HL-60 (cell line): ENCODE measurements around the gene ULK1.
"Not testable (repeated sequence)": the region's sequence is repeated elsewhere in the genome, so short reads cannot be mapped to it uniquely, and the experiment has no call there.

ENCODE experiments used
- DNase-seq, 2 experiments: peaks; one replicate each; pipeline ENCODE4 v3.0.0-alpha.2; 2010 to 2020; ENCODE audit warnings: low read depth in 1 of 2, low spot score in 1 of 2
- H3K27ac ChIP-seq: fragments of 250-450 bp; sonication (Bioruptor Pico); replicated peaks from 2 replicates; pipeline ENCODE4 v1.5.1; 2020; ENCODE audit warnings: mild to moderate bottlenecking, moderate library complexity
- H3K27me3 ChIP-seq: fragments of 250-450 bp; sonication (Bioruptor Pico); 2 replicates; pipeline ENCODE4 v1.5.1; 2021; ENCODE audit warnings: mild to moderate bottlenecking, moderate library complexity; ENCODE audit not compliant: insufficient read depth, poor library complexity, severe bottlenecking
- H3K4me3 ChIP-seq: replicated peaks from 2 replicates; pipeline ENCODE4 v1.5.1; 2011; ENCODE audit warnings: mild to moderate bottlenecking, control low read depth, low read length; ENCODE audit not compliant: insufficient read depth
- GABPA ChIP-seq: IDR thresholded peaks from 2 replicates; pipeline ENCODE4 v1.6.1; 2012; ENCODE audit warnings: low read depth
- POLR2AphosphoS5 ChIP-seq: IDR thresholded peaks from 2 replicates; pipeline ENCODE4 v1.6.1; 2012; ENCODE audit warnings: low read depth
- SPI1 ChIP-seq: IDR thresholded peaks from 2 replicates; pipeline ENCODE4 v1.6.1; 2012; ENCODE audit warnings: low read depth, mild to moderate bottlenecking, borderline replicate concordance
- TF ChIP-seq, protein P1 (sequence below): IDR thresholded peaks from one replicate; pipeline ENCODE4 v1.5.1; 2011; ENCODE audit warnings: low read length, control low read depth, inconsistent platforms; ENCODE audit not compliant: insufficient read depth
- TF ChIP-seq, protein P2 (sequence below): IDR thresholded peaks from 2 replicates; pipeline ENCODE4 v1.6.1; 2012; ENCODE audit warnings: low read depth; ENCODE audit not compliant: insufficient replicate concordance

ULK1 gene

DNA sequence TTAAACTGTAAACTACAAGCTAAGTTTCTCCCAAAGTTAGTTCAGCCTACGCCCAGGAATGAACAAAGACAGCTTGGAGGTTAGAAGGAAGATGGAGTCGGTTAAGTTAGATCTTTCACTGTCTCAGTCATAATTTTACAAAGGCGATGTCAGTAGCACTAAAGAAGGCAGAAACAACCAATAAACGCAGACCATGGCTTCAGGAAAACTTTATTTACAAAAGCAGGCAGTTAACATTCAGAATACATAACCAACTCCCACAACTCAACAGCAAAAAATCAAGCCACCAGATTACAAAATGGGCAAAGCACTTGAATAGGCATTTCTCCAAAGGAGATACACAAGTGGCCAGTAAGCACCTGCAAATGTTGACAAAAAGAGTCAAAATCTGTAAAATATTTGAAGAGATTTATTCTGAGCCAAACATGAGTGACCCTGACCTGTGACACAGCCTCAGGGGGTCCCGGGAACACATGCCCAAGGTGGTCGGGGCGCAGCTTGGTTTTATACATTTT lies 8.8 kb upstream of the ULK1 start:
- H3K27me3 ChIP-seq: no peaks in the 10 kb centered on the region

DNA sequence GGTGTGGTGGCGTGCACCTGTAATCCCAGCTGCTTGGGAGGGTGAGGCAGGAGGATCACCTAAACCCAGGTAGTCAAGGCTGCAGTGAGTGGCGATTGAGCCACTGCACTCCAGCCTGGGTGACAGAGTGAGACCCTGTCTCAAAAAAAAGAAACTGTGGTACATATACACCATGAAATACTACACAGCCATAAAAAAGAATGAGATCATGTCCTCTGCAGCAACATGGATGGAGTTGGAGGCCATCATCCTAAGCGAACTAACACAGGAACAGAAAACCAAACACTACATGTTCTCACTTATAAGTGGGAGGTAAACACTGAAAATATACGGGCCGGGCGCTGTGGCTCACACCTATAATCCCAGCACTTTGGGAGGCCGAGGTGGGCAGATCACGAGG lies 2.7 kb upstream of the ULK1 start:
- not testable (repeated sequence) for H3K4me3 ChIP-seq, H3K27ac ChIP-seq, H3K27me3 ChIP-seq, DNase-seq

More for the DNA sequence above, 8.8 kb upstream of the ULK1 start:
- no peak for DNase-seq
- Histone ChIP-seq H3K4me3 (no peak overlapping the region), H3K27ac (no peak overlapping the region)
- TF ChIP-seq, protein P1, sequence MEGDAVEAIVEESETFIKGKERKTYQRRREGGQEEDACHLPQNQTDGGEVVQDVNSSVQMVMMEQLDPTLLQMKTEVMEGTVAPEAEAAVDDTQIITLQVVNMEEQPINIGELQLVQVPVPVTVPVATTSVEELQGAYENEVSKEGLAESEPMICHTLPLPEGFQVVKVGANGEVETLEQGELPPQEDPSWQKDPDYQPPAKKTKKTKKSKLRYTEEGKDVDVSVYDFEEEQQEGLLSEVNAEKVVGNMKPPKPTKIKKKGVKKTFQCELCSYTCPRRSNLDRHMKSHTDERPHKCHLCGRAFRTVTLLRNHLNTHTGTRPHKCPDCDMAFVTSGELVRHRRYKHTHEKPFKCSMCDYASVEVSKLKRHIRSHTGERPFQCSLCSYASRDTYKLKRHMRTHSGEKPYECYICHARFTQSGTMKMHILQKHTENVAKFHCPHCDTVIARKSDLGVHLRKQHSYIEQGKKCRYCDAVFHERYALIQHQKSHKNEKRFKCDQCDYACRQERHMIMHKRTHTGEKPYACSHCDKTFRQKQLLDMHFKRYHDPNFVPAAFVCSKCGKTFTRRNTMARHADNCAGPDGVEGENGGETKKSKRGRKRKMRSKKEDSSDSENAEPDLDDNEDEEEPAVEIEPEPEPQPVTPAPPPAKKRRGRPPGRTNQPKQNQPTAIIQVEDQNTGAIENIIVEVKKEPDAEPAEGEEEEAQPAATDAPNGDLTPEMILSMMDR: no peak
- TF ChIP-seq, protein P2, sequence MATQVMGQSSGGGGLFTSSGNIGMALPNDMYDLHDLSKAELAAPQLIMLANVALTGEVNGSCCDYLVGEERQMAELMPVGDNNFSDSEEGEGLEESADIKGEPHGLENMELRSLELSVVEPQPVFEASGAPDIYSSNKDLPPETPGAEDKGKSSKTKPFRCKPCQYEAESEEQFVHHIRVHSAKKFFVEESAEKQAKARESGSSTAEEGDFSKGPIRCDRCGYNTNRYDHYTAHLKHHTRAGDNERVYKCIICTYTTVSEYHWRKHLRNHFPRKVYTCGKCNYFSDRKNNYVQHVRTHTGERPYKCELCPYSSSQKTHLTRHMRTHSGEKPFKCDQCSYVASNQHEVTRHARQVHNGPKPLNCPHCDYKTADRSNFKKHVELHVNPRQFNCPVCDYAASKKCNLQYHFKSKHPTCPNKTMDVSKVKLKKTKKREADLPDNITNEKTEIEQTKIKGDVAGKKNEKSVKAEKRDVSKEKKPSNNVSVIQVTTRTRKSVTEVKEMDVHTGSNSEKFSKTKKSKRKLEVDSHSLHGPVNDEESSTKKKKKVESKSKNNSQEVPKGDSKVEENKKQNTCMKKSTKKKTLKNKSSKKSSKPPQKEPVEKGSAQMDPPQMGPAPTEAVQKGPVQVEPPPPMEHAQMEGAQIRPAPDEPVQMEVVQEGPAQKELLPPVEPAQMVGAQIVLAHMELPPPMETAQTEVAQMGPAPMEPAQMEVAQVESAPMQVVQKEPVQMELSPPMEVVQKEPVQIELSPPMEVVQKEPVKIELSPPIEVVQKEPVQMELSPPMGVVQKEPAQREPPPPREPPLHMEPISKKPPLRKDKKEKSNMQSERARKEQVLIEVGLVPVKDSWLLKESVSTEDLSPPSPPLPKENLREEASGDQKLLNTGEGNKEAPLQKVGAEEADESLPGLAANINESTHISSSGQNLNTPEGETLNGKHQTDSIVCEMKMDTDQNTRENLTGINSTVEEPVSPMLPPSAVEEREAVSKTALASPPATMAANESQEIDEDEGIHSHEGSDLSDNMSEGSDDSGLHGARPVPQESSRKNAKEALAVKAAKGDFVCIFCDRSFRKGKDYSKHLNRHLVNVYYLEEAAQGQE: no peak
- TF ChIP-seq POLR2AphosphoS5: no peak
- TF ChIP-seq GABPA: no peak
- no peak for TF ChIP-seq SPI1

DNA sequence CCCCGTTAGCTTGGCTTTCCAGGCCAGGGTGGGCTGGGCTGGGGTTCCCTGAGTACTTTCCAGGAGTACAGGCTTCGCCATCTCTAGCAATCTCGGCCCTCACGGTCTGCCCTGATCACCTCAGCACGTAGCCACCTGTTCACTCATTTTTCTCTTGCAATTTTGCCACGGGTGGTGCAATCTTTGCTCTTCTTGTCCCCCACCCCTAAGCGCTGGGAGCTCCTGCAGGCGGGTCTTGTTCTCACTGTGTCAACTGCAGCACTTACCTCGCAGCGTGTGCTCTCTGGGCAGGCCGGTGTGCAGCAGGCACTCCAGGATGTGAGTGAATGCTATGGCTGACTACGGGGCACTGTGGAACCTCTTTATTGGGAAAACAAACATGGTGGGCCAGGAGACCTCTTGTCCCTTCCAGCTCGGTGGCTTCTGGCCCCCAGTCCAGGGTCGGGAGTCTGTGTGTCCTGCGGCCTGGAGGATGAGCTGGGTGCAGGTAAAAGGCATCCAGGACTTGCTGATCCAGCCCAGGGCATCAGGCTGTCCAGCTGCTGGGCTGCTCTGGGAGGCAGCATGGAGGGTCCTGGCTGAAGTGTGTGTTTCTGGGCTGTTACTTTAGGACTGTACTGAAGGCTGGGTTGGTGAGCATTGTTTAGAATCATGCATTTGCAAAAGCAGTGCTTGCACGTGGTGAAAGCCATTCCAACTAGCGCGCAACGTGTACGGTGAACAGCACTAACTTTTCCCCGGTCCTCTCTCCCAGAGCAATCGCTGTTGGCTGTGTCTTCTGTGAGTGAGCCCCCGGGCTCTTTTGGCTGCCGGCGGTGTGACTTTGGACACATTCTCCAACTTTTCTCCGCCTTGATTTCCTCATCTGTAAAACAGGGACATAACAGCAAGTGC lies 1.5 kb upstream of the ULK1 start:
- no peak for DNase-seq
- H3K27me3 ChIP-seq: no peaks in the 10 kb centered on the region
- H3K4me3 ChIP-seq: no peak overlapping the region
- no peak overlapping the region for H3K27ac ChIP-seq
- no peak for TF ChIP-seq GABPA

DNA sequence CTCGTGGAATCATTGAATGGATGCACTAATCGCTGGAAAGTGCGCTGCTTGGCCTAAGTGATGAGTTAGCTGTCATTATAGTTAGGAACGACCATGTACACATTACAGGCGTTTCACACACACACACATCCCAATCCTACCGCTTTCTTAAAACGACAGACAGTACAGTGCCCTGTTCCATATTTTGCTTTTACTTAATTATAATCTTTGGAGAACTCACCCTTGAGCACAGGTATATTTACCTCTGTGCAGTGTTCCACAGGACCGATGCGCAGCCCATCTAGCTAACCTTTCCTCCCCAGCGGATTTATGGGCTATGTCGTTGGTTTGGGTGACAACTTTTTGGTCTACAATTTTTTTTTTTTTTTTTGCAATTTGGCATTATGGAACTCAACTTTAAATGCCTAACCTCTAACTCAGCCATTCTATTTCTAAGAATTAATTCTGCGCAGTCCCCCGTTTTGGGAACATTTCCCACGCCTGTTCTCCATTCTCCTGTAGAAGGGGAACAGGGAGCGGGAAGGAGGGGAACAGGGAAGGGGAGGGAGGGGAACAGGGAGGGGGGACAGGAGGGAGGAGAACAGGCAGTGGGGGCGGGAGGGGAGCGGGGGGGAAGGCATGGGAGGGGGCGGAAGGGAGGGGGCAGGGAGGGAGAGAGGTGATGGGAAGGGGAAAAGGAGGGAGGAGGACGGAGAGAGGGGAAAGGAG lies 663 bp upstream of the ULK1 start:
- no peaks in the 10 kb centered on the region for H3K27me3 ChIP-seq
- no peak for DNase-seq
- H3K27ac ChIP-seq: no peak overlapping the region
- TF ChIP-seq POLR2AphosphoS5 (no peak), GABPA (no peak), SPI1 (no peak)
- TF ChIP-seq, protein P2: no peak
- TF ChIP-seq, protein P1: no peak
- peak overlapping the region; percentile 39 for H3K4me3 ChIP-seq
